H7 (cell line): ENCODE results near the gene NAALADL2. TPM values are rescaled to one million over a fixed set of nuclear protein-coding genes. Genes with fewer than 3 reads are reported as not detected.
"Not testable (repeated sequence)": the region's sequence is repeated elsewhere in the genome, so short reads cannot be mapped to it uniquely, and the experiment has no call there.

Source experiments
- DNase-seq: peaks from one replicate; pipeline ENCODE4 v3.0.0; 2012
- H3K27me3 ChIP-seq: 2 replicates; pipeline ENCODE4 v1.6.0; 2011; ENCODE audit warnings: mild to moderate bottlenecking, low read length; ENCODE audit not compliant: control insufficient read depth, insufficient read depth
- H3K36me3 ChIP-seq: replicated peaks from 2 replicates; pipeline ENCODE4 v1.5.1; 2011; ENCODE audit warnings: low read length; ENCODE audit not compliant: control insufficient read depth, insufficient read depth
- H3K4me3 ChIP-seq: 2 replicates; pipeline ENCODE4 v1.5.1; 2011; ENCODE audit warnings: low read depth, mild to moderate bottlenecking, control low read depth, low read length, moderate library complexity; ENCODE audit not compliant: insufficient read depth
- total RNA-seq: library from RNA; depleted of rRNA; stranded (reverse); fragments of >200 nt; shearing (Covaris generic); gene quantifications from 2 replicates; pipeline ENCODE4 v1.2.3, GENCODE V29; 2014

The NAALADL2 gene
- total RNA-seq, 1 experiment from 2014 or later: 0.14 TPM

- no peaks in the 10 kb centered on the region for H3K27me3 ChIP-seq
- DNase-seq: no peak
These were observed 188.7 kb downstream of the NAALADL2 start for GRCh38 chr3:175047786-175048185.

GRCh38 chr3:175057401-175057800, 198.3 kb downstream of the NAALADL2 start:
- no peak for DNase-seq
- H3K27me3 ChIP-seq: no peaks in the 10 kb centered on the region
- H3K36me3 ChIP-seq: no peaks in the 10 kb centered on the region
- H3K4me3 ChIP-seq: no peak overlapping the region

More at GRCh38 chr3:175047786-175048185, 188.7 kb downstream of the NAALADL2 start:
- H3K36me3 ChIP-seq: no peaks in the 10 kb centered on the region; the same call in 1 of the 2 replicates
- H3K4me3 ChIP-seq: no peak overlapping the region

- no peak for DNase-seq
- Histone ChIP-seq H3K36me3 (no peaks in the 10 kb centered on the region), H3K27me3 (no peaks in the 10 kb centered on the region), H3K4me3 (no peak overlapping the region)
These were observed 200.7 kb downstream of the NAALADL2 start for GRCh38 chr3:175059788-175060187.

- no peaks in the 10 kb centered on the region for H3K36me3 ChIP-seq
- no peak overlapping the region for H3K4me3 ChIP-seq
- DNase-seq: no peak
- H3K27me3 ChIP-seq: no peaks in the 10 kb centered on the region
These were observed 206.4 kb downstream of the NAALADL2 start for GRCh38 chr3:175065497-175065896.

GRCh38 chr3:175066617-175067415, 207.7 kb downstream of the NAALADL2 start:
- Histone ChIP-seq H3K27me3 (no peaks in the 10 kb centered on the region), H3K36me3 (no peaks in the 10 kb centered on the region), H3K4me3 (no peak overlapping the region)
- no peak for DNase-seq

- no peak for DNase-seq
- Histone ChIP-seq H3K4me3 (no peak overlapping the region), H3K36me3 (no peaks in the 10 kb centered on the region), H3K27me3 (no peaks in the 10 kb centered on the region)
These were observed 209.5 kb downstream of the NAALADL2 start for GRCh38 chr3:175068587-175068986.

- Histone ChIP-seq H3K4me3 (no peak overlapping the region), H3K36me3 (no peaks in the 10 kb centered on the region), H3K27me3 (no peaks in the 10 kb centered on the region)
- no peak for DNase-seq
These were observed 211.8 kb downstream of the NAALADL2 start for GRCh38 chr3:175070946-175071345.

- H3K36me3 ChIP-seq: no peaks in the 10 kb centered on the region
- no peak for DNase-seq
- H3K27me3 ChIP-seq: no peaks in the 10 kb centered on the region
- no peak overlapping the region for H3K4me3 ChIP-seq
These were observed 214.2 kb downstream of the NAALADL2 start for GRCh38 chr3:175073219-175073905.

- no peak for DNase-seq
- no peak overlapping the region for H3K4me3 ChIP-seq
- no peaks in the 10 kb centered on the region for H3K27me3 ChIP-seq
- no peaks in the 10 kb centered on the region for H3K36me3 ChIP-seq
These were observed 216.1 kb downstream of the NAALADL2 start for GRCh38 chr3:175075269-175075668.

- H3K36me3 ChIP-seq: no peaks in the 10 kb centered on the region
- no peak overlapping the region for H3K4me3 ChIP-seq
- no peaks in the 10 kb centered on the region for H3K27me3 ChIP-seq
- no peak for DNase-seq
These were observed 218.1 kb downstream of the NAALADL2 start for GRCh38 chr3:175077216-175077615.

GRCh38 chr3:175082631-175083030, 223.5 kb downstream of the NAALADL2 start:
- no peak overlapping the region for H3K4me3 ChIP-seq
- no peaks in the 10 kb centered on the region for H3K36me3 ChIP-seq
- H3K27me3 ChIP-seq: no peaks in the 10 kb centered on the region
- DNase-seq: no peak

- not testable (repeated sequence) for DNase-seq, H3K27me3 ChIP-seq, H3K4me3 ChIP-seq, H3K36me3 ChIP-seq
These were observed 228.0 kb downstream of the NAALADL2 start for GRCh38 chr3:175087128-175087527.

- Histone ChIP-seq H3K36me3 (no peaks in the 10 kb centered on the region), H3K27me3 (no peaks in the 10 kb centered on the region), H3K4me3 (no peak overlapping the region)
- DNase-seq: no peak
These were observed 229.7 kb downstream of the NAALADL2 start for GRCh38 chr3:175088766-175089380.

- Histone ChIP-seq H3K36me3 (no peaks in the 10 kb centered on the region), H3K4me3 (no peak overlapping the region), H3K27me3 (no peaks in the 10 kb centered on the region)
- DNase-seq: no peak
These were observed 232.4 kb downstream of the NAALADL2 start for GRCh38 chr3:175091426-175092114.
